ENCODE data around the gene CYP2W1. TPM values are rescaled to one million over a fixed set of nuclear protein-coding genes. Genes with fewer than 3 reads are reported as not detected.

CYP2W1 gene
- total RNA-seq, 1 donor from 2014 or later = not detected

DNA sequence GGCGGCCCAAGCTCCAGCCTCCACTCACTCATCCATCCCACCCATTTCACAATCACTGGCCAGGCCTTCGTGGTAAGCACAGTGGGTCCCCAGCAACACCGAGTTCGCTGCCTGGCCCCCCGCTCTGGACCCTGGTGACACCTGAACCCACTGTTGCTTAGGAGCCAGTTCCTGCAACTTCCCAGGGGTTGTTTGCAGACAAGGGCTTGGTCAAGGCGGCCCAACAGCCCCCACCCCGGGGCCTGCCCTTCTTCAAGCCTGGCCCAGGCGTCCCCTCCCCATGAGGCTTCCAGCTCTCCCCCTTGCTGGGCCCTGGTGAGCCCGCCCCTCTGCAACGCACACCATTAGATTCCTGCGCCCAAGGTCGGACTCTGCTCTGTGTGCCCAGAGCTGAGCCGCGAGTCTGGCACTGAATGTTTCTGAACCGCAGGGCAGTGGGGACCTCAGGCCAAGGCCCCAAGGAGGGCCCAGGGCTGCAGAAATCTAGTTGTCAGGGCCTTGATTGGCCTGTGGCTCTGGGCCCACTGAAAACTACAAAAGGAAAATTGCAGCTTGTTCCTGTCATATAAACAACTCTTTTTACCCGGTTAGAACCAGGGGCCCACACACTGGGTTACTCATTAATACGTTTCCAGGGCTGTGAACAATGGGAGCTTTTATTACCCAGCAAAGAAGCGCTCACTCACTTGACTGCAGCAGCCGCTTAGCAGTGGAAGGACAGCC lies 5.5 kb upstream of the CYP2W1 start:
- no peak for ATAC-seq
- intact Hi-C loops (cut with DNase I) = no loop called here
- DNase-seq = no peak
- Histone ChIP-seq H3K27ac (no peak overlapping the region), H3K4me3 (no peak overlapping the region), H3K27me3 (ENCODE audit: low read depth) (no peaks in the 10 kb centered on the region), H3K36me3 (peaks cover 13% of the 10 kb centered on the region), H3K9me3 (no peaks in the 10 kb centered on the region), H3K4me1 (peaks cover 19% of the 10 kb centered on the region)
- TF ChIP-seq CTCF (IDR thresholded peaks at IDR 0.05) = no peak

DNA sequence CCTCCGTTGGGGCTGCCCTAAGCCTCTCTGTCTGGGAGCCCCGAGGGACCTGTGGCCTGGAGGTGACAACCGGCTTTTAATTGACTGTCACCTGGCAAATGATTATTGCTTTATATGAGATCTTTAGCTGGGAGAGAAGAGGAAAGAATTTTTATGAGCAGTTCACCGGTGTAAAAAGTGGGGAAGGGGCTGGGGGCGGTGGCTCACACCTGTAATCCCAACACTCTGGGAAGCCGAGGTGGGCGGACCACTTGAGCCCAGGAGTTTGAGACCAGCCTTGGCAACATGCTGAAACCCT lies 5.0 kb upstream of the CYP2W1 start:
- Histone ChIP-seq H3K4me1 (peaks cover 14% of the 10 kb centered on the region), H3K27me3 (ENCODE audit: low read depth) (peaks cover under 1% of the 10 kb centered on the region), H3K9me3 (no peaks in the 10 kb centered on the region), H3K36me3 (peaks cover 8% of the 10 kb centered on the region), H3K27ac (no peak overlapping the region), H3K4me3 (no peak overlapping the region)
- ATAC-seq (no peak), DNase-seq (no peak)
- TF ChIP-seq CTCF (IDR thresholded peaks at IDR 0.05) = no peak
- intact Hi-C loops (cut with DNase I) = no loop called here

GRCh38 chr7:978416-979091 lies 4.4 kb upstream of the CYP2W1 start:
- no peak overlapping the region for H3K4me3 ChIP-seq
- intact Hi-C loops (cut with DNase I) = no loop called here
- no peak for ATAC-seq
- peaks cover 6% of the 10 kb centered on the region for H3K27me3 ChIP-seq (ENCODE audit: low read depth)
- H3K9me3 ChIP-seq = no peaks in the 10 kb centered on the region
- DNase-seq = no peak
- peaks cover 9% of the 10 kb centered on the region for H3K4me1 ChIP-seq
- no peak for TF ChIP-seq CTCF (IDR thresholded peaks at IDR 0.05)
- H3K27ac ChIP-seq = no peak overlapping the region
- peaks cover 3% of the 10 kb centered on the region for H3K36me3 ChIP-seq

DNA sequence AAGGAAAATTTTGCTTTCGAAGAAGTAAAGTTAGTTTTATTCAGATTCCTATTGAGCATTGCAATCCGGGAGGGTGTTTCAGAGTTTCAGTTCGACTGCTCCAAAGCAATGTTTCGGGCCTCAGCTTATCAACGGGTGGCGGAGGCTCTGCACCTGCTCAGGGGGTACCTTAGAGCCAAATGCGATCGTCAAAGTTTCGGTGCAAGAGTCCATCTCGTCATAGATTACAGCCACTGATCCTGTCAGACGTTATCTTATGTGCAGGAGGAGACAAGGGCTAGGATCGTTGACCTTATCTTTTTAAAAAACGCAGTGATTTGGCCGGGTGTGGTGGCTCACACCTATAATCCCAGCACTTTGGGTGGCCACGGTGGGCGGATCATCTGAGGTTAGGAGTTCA lies 3.8 kb upstream of the CYP2W1 start:
- peaks cover 3% of the 10 kb centered on the region for H3K4me1 ChIP-seq
- no peak for DNase-seq
- H3K27ac ChIP-seq = no peak overlapping the region

DNA sequence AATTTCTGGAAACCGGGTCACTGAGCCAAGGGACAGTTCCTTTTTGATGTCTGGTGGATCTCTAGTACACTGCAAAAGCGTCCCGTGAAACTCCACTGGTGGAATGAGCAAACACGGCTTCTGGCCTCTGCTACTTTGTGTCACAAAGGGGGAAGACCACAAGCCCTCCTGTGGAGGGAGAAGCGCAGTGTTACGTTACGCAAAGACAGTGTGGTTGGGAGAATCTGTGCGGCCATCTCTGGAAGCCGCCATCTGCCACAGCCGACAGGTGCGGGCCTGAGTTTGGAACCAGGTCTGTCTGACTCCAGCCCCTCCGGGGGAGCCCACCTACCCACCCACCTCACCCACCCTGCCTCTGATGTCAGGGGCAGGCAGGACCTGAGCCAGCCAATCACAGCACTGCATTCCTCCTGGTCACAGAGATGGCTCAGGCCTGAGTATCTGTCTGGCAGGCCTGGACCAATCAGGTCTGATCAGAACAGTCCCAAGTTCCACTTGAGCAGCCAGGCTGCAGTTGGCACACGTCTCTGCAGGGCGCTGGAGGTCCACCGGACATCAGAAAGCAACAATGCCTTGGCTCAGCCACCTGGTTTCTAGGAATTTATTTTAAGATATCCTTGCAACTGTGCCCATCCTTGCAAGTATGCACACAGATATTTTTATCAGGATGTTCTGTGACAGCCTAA lies 3.0 kb upstream of the CYP2W1 start:
- H3K27ac ChIP-seq = no peak overlapping the region
- no peaks in the 10 kb centered on the region for H3K9me3 ChIP-seq
- H3K27me3 ChIP-seq (ENCODE audit: low read depth) = peaks cover 21% of the 10 kb centered on the region
- H3K4me1 ChIP-seq = no peaks in the 10 kb centered on the region
- intact Hi-C loops (cut with DNase I) = no loop called here
- H3K36me3 ChIP-seq = no peaks in the 10 kb centered on the region
- no peak overlapping the region for H3K4me3 ChIP-seq
- no peak for ATAC-seq
- TF ChIP-seq CTCF (IDR thresholded peaks at IDR 0.05) = no peak
- DNase-seq = no peak

More for the DNA sequence above, 3.8 kb upstream of the CYP2W1 start:
- intact Hi-C loops (cut with DNase I) = no loop called here
- Histone ChIP-seq H3K27me3 (ENCODE audit: low read depth) (peaks cover 12% of the 10 kb centered on the region), H3K4me3 (no peak overlapping the region), H3K36me3 (no peaks in the 10 kb centered on the region), H3K9me3 (no peaks in the 10 kb centered on the region)
- TF ChIP-seq CTCF (IDR thresholded peaks at IDR 0.05) = no peak
- ATAC-seq = no peak

All from lower lobe of right lung (tissue), 2 donors.